GM18499 (cell line): ENCODE measurements around the gene ZNF709.
A peak's percentile ranks its signal among the peaks of the same experiment; 100 is the strongest.
"Not testable (repeated sequence)": the region's sequence is repeated elsewhere in the genome, so short reads cannot be mapped to it uniquely, and the experiment has no call there.

Experiments used
- ATAC-seq: cut with Tn5 transposase; IDR thresholded peaks from one replicate; pipeline ENCODE4 v1.9.1; 2021; ENCODE audit warnings: moderate number of reproducible peaks; ENCODE audit not compliant: insufficient read depth, unreplicated experiment

ZNF709 gene

DNA sequence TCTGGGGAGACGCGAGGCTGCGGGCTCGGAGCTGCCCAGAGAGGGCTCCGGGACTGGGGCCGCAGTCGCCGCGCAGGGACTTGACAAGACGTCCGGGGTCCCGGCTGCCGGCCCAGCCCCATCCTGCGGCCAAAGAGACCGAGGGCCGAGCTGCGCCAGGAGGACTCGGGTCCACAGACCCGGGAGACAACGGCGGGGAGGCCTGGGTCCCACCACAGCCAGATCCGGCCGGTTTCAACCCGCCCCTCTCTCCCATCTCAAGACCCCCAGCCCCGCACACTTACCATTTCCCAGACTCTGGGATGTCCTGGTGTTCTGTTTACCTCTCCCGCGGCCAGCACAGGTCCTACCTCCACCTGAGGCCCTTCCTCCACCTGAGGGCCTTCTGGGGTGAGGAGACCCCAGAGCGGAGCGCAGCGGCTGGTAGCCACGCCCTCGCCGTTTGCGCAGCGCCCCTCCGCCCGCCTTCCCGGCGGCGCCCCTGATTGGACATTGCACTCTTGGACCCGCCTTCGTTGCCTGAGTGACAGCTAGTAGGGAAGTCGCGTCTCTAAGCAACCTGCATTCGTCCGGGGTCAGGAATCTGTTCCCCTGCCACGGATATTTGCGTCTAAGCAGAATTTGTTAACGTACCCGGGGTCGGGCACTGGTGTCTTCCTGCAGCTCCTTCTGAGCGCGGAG, at the start of gene ZNF709:
ZNF709 (minus strand) TSS at position 446 of the 681 bp plus-strand sequence; CDS start at position 287, 159 bp downstream.
- ATAC-seq = peak; percentile 55

DNA sequence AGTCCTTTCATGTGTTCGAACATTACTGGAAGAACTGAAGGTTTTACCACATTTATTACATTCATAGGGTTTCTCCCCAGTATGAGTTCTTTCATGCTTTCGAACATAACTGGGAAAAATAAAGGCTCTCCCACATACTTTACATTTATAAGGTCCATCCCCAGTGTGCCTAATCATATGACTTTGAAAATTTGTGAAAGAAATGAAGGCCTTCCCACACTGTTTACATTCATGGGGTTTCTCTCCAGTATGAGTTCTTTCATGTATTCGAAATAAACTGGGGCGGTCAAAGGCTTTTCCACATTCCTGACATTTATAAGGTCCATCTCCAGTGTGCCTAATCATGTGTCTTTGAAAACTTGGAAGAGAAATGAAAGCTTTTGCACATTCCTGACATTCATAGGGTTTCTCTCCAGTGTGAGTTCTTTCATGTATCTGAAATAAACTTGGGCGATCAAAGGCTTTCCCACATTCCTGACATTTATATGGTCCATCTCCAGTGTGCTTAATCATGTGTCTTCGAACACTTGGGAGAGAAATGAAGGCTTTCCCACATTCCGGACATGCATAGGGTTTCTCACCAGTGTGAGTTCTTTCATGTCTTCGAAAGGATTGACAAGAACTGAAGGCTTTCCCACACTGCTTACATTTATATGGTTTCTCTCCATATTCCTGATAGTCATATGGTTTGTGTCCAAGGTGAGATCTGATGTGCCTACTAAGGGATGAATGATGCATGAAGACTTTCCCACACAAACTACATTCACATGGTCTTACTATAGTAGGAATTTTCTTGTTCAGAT, 42.6 kb upstream of the ZNF709 start:
- no peak for ATAC-seq

- no peak for ATAC-seq
Measured at GRCh38 chr19:12526542-12526941, 41.9 kb upstream of the ZNF709 start.

- no peak for ATAC-seq
Measured at GRCh38 chr19:12521996-12522395, 37.4 kb upstream of the ZNF709 start.

DNA sequence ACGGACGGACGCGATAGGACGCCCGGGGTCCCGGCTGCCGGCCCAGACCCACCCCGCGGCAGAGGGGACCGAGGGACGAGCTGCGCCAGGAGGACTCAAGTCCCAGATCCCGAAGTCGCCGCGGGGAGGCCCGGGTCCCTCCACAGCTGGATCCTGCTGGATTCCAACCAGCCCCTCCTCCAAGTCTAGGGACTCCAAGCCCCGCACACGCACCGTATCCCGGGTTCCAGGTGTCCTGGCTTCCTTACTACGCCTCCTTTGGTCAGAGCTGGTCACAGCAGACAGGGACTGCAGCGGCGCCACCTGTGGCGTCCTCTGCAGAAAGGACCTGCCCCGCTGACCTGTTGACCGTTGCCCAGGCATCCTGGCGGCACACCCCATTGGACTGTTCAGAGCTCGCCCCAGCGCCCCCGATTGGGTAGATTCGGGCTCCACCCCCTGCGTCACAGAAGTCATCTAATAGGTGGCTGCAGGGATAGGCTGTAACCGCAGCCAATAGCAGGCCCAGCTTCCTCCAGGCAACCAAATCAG, 29.0 kb upstream of the ZNF709 start:
- ATAC-seq = no peak

DNA sequence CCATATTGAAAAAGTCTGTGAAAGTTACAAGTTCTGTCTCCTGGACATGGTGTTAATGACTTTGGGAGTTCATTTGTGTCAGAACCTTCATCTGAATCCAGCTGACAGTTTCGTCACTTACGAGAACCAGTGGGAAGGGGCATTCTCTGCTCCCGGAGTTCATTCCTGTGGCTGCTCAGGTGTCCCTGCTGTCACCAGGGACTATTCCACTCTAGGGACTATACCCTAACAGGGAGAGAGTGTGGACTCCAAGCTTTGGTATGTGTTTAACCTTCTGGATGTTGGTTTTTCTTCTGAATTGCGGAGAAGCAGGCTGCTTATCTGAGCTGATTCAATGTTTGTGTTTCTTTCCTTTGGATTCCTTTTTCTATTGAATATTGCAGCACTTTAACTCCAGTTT, 12.4 kb upstream of the ZNF709 start:
- ATAC-seq = no peak

- no peak for ATAC-seq
Measured at GRCh38 chr19:12496480-12496879, 11.9 kb upstream of the ZNF709 start.

DNA sequence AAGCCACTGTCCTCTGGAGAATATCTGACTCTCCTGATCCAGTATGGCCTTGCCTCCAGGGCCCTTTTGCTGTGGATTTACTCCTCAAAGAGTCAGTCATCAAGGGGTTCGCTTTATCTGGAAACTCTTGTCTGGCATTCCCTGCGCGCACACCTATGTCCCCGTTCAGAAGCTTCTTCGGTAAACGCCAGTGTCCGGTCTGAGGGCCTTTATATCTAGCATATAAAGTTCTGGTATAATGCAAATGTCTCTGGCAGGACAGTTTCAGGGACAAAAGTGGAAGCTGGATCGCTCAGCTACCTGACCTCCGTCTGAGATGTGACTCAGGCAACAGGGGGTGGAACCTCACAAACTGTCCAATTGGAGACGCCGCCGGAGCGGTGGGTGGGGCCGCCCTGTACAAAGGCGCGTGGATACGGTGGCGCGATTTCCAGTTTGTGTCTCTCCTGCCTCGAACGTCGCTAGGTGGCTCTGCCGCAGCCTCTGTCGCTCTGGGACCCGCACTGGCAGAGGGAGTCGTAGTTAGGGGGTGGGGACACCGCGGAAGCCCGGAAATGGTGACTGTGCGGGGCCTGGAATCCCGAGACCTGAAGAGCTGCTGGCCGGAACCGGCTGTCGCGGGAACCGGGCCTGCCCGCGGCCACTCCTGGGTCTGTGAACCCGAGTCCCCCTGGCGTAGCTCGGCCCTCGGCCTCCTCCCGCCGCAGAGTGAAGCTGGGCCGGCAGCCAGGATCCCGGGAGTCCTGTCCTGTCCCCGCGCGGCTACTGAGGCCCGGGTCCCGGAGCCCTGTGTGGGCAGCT, 10.6 kb upstream of the ZNF709 start:
- no peak for ATAC-seq

DNA sequence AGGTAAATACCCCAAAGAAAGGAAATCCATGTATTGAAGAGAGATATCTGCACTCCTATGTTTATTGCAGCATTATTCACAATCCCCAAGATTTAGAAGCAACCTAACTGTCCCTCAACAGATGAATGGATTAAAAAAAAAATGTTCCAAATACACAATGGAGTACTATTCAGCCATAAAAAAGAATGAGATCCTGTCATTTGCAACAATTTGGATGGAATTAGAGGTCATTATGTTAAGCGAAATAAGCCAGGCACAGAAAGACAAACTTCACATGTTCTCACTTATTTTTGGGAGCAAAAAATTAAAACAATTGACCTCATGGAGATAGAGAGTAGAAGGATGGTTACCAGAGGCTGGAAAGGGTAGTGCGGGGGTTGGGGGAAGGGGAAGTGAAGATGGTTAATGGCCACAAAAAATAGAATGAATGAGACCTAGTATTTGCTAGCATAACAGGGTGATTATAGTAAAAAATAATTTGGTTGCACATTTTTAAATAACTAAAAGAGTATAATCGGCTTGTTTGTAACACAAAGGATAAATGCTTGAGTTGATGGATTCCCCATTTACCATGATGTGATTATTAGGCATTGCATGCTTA, 9.7 kb upstream of the ZNF709 start:
- no peak for ATAC-seq

GRCh38 chr19:12486265-12486783, 1.7 kb upstream of the ZNF709 start:
- ATAC-seq = not testable (repeated sequence)

DNA sequence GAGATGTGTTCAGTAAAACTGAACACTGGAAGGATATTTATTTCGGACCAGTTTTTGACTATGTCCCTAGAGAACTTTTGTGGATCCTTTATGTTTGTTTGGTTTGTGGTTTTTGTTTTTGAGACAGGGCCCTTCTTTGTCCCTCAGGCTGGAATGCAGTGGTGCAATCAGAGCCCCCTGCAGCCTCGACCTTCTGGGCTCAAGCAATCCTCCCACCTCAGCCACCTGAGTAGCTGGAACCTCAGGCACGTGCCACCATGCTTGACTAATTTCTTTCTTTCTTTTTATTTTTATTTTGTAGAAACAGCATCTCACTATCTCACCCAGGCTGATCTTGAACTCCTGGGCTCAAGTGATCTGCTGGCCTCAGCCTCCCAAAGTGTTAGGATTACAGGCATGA, 955 bp upstream of the ZNF709 start:
- ATAC-seq = no peak

- no peak for ATAC-seq
Measured at GRCh38 chr19:12485052-12485416, 418 bp upstream of the ZNF709 start.

GRCh38 chr19:12484011-12484370, 625 bp downstream of the ZNF709 start:
- no peak for ATAC-seq

DNA sequence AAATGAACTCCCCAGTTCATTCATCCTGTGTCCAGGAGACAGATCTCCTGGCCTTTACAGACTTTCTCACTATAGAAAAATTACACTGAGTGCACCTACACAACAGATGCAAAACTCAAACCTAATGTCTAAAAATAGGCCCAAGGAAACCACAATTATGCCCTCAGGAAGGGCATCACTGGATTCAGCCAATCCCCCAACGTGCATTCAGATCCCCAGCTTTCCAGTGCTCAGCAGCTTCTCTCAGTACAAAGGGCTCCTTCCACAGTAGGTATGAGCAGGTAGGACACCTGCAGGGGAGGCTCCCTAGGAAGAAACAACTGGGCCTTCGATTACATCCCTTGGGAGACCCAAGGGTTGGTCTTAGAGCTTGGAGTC, 2.1 kb downstream of the ZNF709 start:
- ATAC-seq = no peak

GRCh38 chr19:12481781-12482508, 2.7 kb downstream of the ZNF709 start:
- no peak for ATAC-seq

DNA sequence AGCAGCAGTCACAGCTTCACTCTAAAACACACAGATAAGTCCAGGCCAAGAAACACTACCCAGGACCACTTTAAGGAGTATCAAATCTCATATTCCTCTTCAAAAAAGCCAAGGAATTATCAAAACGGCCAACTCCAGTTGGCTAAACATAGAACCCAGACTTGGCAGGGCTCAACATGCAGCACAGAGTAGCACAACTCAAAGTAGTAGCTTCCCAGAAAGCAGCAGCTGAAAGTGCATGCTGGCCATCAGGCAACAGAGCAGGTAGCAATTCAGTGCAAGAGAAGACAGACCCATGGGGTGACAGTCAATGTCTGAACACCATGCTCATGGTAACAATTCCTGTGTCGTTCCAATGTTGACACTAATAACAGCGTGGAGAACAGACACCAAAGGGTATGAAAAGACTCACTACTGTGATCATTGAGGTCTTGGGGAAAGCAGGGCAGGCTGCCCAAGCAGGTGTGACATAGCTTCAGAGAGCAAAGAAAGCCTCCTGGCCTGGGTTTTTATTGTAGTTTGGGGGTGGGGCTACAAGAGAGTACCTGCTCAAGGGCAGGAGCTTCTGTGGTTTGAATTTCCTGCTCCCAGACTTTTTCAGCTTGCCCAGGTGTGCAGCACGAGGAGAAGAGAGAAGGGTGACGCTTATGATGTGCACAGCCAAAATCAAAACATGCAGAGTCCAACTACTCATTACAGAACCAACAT, 6.2 kb downstream of the ZNF709 start:
- no peak for ATAC-seq

- ATAC-seq = not testable (repeated sequence)
Measured at GRCh38 chr19:12467651-12468050, 17.0 kb downstream of the ZNF709 start.

DNA sequence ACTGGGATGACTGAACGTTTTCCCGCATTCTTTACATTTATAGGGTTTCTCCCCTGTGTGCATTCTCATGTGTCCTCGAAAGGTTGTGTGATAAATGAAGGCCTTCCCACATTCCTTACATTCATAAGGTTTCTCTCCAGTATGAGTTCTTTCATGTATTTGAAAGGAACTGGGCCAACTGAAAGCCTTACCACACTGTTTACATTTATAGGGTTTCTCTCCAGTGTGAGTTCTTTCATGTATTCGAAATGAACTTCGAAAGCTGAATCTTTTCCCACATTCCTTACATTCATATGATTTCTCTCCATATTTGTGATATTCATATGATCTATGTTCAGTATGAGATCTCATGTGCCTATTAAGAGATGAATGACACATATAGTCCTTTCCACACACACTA, 19.4 kb downstream of the ZNF709 start:
- no peak for ATAC-seq

DNA sequence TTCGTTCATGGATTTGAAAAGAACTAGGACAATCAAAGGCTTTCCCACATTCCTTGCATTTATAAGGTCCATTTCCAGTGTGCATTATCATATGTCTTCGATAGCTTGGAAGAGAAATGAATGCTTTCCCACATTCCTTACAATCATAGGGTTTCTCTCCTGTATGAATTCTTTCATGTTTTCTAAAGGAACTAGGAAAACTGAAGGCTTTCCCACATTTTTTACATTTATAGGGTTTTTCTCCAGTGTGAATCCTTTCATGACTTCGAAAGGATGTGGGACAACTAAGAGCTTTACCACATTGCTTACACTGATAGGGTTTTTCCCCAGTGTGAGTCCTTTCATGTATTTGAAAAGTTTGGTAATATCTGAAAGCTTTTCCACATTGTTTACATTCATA, 19.8 kb downstream of the ZNF709 start:
- ATAC-seq = no peak
